ENCODE data around the gene GRID1. TPM values are rescaled to one million over a fixed set of nuclear protein-coding genes. Genes with fewer than 3 reads are reported as not detected.

Gene GRID1
- total and polyA plus RNA-seq, 10 of the 15 experiments (the other 5 are each of a cell fraction or from before 2014, with no cell fraction given) = 0.04 to 0.62 (median 0.08) TPM; not detected in 5

DNA sequence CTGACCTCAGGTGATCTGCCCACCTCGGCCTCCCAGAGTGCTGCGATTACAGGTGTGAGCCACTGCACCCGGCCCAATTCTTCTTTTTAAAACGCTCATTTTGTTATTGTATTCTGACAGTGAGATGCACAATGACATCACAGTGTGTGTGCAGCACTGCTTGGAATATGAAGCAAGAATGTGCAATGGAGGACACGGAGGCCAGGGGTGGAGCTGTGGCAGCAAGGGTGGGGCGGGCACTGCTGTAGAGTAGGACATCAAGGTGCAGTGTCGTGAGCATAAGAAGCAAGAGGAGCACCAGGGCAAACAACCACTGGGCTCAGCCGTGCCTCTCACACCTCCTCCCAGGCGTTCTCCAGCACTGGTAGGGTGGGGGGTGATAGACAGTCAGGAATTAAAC lies 26.8 kb upstream of the GRID1 start:
- H3K4me3 ChIP-seq = peak overlapping the region; percentile 87; the same call in 1 of the 2 replicates
- no TSS peak for BruUV-seq (replicated peaks)
- intact Hi-C loops (cut with micrococcal nuclease; ENCODE audit: unreplicated experiment) = loop anchor here (5.0 to 10.0 kb wide), 2 partner anchors 129 to 271 kb away; partner anchors contain the start of genes LDB3 and WAPL
- H3K9me3 ChIP-seq (replicated peaks; ENCODE audit: control insufficient read depth, insufficient read depth, low read length) = no peaks in the 10 kb centered on the region
- RAD21 ChIA-PET (ENCODE audit: unreplicated experiment) = interaction anchor here (1.0 to 5.4 kb wide), 7 partner anchors 7 to 192 kb away, joined by 3 to 56 read pairs (median 5); no protein-coding TSS in a partner anchor
- peak overlapping the region; percentile 91; the same call in 1 of the 2 replicates for H3K27ac ChIP-seq (ENCODE audit: control insufficient read depth, insufficient read depth)
- H3K36me3 ChIP-seq (ENCODE audit: control insufficient read depth in 2 of 2, insufficient read depth in 2 of 2, low read length in 1 of 2) = no peaks in the 10 kb centered on the region
- POLR2A ChIA-PET = interaction anchor here (0.5 to 5.8 kb wide), 9 partner anchors 8 to 545 kb away, joined by 3 to 58 read pairs (median 5); no protein-coding TSS in a partner anchor
- H3K79me2 ChIP-seq (ENCODE audit: control insufficient read depth, insufficient read depth, low read length) = peaks cover 39% of the 10 kb centered on the region
- peak overlapping the region; percentile 96 for H3K4me2 ChIP-seq (ENCODE audit: control insufficient read depth, insufficient read depth)
- CTCF ChIA-PET = interaction anchor here (1.0 to 4.1 kb wide), 5 partner anchors 15 to 252 kb away, joined by 3 to 38 read pairs (median 5); no protein-coding TSS in a partner anchor
- peaks cover 28% of the 10 kb centered on the region for H3K4me1 ChIP-seq (ENCODE audit: control insufficient read depth, insufficient read depth, low read length)
- H3K27me3 ChIP-seq (replicated peaks in 1 of 2; ENCODE audit: control insufficient read depth in 2 of 2, insufficient read depth in 2 of 2, low read length in 1 of 2) = no peaks in the 10 kb centered on the region
- SMC1A ChIA-PET (ENCODE audit: uncharacterized antibody, unreplicated experiment) = interaction anchor here (0.8 to 7.6 kb wide), 9 partner anchors 8 to 217 kb away, joined by 3 to 42 read pairs (median 3); no protein-coding TSS in a partner anchor
- 59% methylated on average over 9 of the region's 9 CpGs for WGBS (ENCODE audit: insufficient coverage, insufficient replicate concordance, low lambda C conversion rate, missing lambda C conversion rate)
- ATAC-seq = no peak
- TF ChIP-seq CHD2 (IDR thresholded peaks at IDR 0.05; ENCODE audit: borderline replicate concordance, low read depth, low read length) (no peak), HDGF (IDR thresholded peaks at IDR 0.05) (no peak), NR2F1 (conservative IDR thresholded peaks at IDR 0.05) (no peak), CBX5 (IDR thresholded peaks at IDR 0.05; ENCODE audit: low read depth) (no peak), TCF12 (IDR thresholded peaks at IDR 0.05; ENCODE audit: low read depth, low read length) (no peak), SREBF1 (IDR thresholded peaks at IDR 0.05; ENCODE audit: low read length) (no peak), SREBF2 (IDR thresholded peaks at IDR 0.05; ENCODE audit: low read length) (no peak), TAF1 (IDR thresholded peaks at IDR 0.05; ENCODE audit: borderline replicate concordance, low read depth, low read length) (no peak), ATF3 (IDR thresholded peaks at IDR 0.05; ENCODE audit: borderline replicate concordance, extremely low read depth, low read depth, low read length) (no peak), IRF3 (IDR thresholded peaks at IDR 0.05) (no peak), FOS (IDR thresholded peaks at IDR 0.05; ENCODE audit: borderline replicate concordance, extremely low read depth, insufficient read length) (no peak), CHD4 (IDR thresholded peaks at IDR 0.05) (no peak), POLR2A (IDR thresholded peaks at IDR 0.05; ENCODE audit: low read depth, low read length) (no peak), TARDBP (IDR thresholded peaks at IDR 0.05; ENCODE audit: borderline replicate concordance) (no peak), POU2F2 (IDR thresholded peaks at IDR 0.05; ENCODE audit: borderline replicate concordance, low read depth, low read length) (no peak)
- TF ChIP-seq, protein P1, sequence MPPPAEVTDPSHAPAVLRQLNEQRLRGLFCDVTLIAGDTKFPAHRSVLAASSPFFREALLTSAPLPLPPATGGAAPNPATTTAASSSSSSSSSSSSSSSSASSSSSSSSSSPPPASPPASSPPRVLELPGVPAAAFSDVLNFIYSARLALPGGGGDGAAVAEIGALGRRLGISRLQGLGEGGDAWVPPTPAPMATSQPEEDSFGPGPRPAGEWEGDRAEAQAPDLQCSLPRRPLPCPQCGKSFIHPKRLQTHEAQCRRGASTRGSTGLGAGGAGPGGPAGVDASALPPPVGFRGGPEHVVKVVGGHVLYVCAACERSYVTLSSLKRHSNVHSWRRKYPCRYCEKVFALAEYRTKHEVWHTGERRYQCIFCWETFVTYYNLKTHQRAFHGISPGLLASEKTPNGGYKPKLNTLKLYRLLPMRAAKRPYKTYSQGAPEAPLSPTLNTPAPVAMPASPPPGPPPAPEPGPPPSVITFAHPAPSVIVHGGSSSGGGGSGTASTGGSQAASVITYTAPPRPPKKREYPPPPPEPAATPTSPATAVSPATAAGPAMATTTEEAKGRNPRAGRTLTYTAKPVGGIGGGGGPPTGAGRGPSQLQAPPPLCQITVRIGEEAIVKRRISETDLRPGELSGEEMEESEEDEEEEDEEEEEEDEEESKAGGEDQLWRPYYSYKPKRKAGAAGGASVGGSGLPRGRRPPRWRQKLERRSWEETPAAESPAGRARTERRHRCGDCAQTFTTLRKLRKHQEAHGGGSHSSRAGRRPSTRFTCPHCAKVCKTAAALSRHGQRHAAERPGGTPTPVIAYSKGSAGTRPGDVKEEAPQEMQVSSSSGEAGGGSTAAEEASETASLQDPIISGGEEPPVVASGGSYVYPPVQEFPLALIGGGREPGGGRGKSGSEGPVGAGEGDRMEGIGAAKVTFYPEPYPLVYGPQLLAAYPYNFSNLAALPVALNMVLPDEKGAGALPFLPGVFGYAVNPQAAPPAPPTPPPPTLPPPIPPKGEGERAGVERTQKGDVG (CRISPR knock-in tag; IDR thresholded peaks at IDR 0.05) = no peak
- no peak for FAIRE-seq
- no peaks in the 10 kb centered on the region for H4K20me1 ChIP-seq (ENCODE audit: control insufficient read depth, insufficient read depth)
- DNase-seq (ENCODE audit: low read depth, low spot score) = no peak
- in situ Hi-C loops (cut with MboI) = no loop called here
- H2AFZ ChIP-seq (ENCODE audit: control insufficient read depth, low read depth, low read length) = no peak overlapping the region
- H3K9ac ChIP-seq (ENCODE audit: control insufficient read depth, insufficient read depth, low read length) = no peak overlapping the region
